K562 (cell line): ENCODE measurements around the gene ZNF625. TPM values are rescaled to one million over a fixed set of nuclear protein-coding genes. Genes with fewer than 3 reads are reported as not detected.

Experiments
- ARHGAP35 ChIP-seq: fragments of 450-650 bp; IDR thresholded peaks from 2 replicates; pipeline ENCODE4 v1.6.1; 2018; ENCODE audit not compliant: partially characterized antibody
- ATF7 ChIP-seq: fragments of 450-650 bp; IDR thresholded peaks from 2 replicates; pipeline ENCODE4 v1.7.1; 2014; ENCODE audit warnings: mild to moderate bottlenecking, moderate library complexity
- CTBP1 ChIP-seq: fragments of 450-650 bp; IDR thresholded peaks from 2 replicates; pipeline ENCODE4 v1.6.1; 2016; ENCODE audit warnings: borderline replicate concordance
- EGR1 ChIP-seq: fragments of 450-650 bp; conservative IDR thresholded peaks from 2 replicates; pipeline ENCODE4 v1.6.1; 2017; ENCODE audit warnings: mild to moderate bottlenecking
- MEIS2 ChIP-seq: fragments of 450-650 bp; IDR thresholded peaks from 2 replicates; pipeline ENCODE4 v1.6.1; 2014; ENCODE audit warnings: mild to moderate bottlenecking; ENCODE audit not compliant: partially characterized antibody
- NFE2 ChIP-seq: IDR thresholded peaks from 2 replicates; pipeline ENCODE4 v1.6.1; 2014; ENCODE audit warnings: antibody characterized with exemption, low read depth
- STAG1 ChIP-seq: sonication (generic); formaldehyde crosslinking; IDR thresholded peaks from 2 replicates; pipeline ENCODE4 v1.5.0; 2020; ENCODE audit warnings: missing genetic modification reagents, borderline replicate concordance
- THAP12 ChIP-seq: fragments of 250-450 bp; sonication (Bioruptor Pico); IDR thresholded peaks from 2 replicates; pipeline ENCODE4 v1.9.0; 2021; ENCODE audit warnings: mild to moderate bottlenecking, inconsistent platforms
- U2AF2 ChIP-seq: fragments of 200-400 bp; formaldehyde crosslinking; optimal IDR thresholded peaks from 2 replicates; pipeline ENCODE3; 2017; ENCODE audit warnings: low read depth, mild to moderate bottlenecking, low read length
- ZNF347 ChIP-seq: fragments of 450-650 bp; formaldehyde crosslinking; IDR thresholded peaks from 2 replicates; pipeline ENCODE4 v1.4.0; 2020; ENCODE audit warnings: low read depth, mild to moderate bottlenecking, moderate library complexity
- ZNF431 ChIP-seq: sonication (generic); formaldehyde crosslinking; IDR thresholded peaks from 2 replicates; pipeline ENCODE4 v1.8.0; 2022; ENCODE audit warnings: mild to moderate bottlenecking, missing genetic modification reagents
- ZNF511 ChIP-seq: sonication (generic); formaldehyde crosslinking; IDR thresholded peaks from 2 replicates; pipeline ENCODE4 v1.8.0; 2022; ENCODE audit warnings: mild to moderate bottlenecking, missing genetic modification reagents
- polyA plus RNA-seq, 8 experiments: library from polyadenylated mRNA; depleted of rRNA in 4 of 8; stranded (reverse) in 5 of 8; unstranded in 3 of 8; fragments of >200 nt; fragmentation: Nextera tagmentation in 2 of 8; fragmentation: Illumina TruSeq in 1 of 8; extraction: Ambion mirVana in 2 of 8; extraction: Trizol in 1 of 8; gene quantifications; 2 replicates each; pipeline versions ENCODE4 v1.2.1 to v1.2.3, GENCODE V29; 2011 to 2014; ENCODE audit warnings: inconsistent platforms in 1 of 8, missing spikeins in 1 of 8
- total RNA-seq, 7 experiments: library from RNA; depleted of rRNA in 6 of 7; stranded (reverse); fragments of >200 nt in 6 of 7; fragmentation: Illumina TruSeq in 2 of 7; extraction: Trizol in 2 of 7; gene quantifications; 2 replicates each; pipeline versions ENCODE4 v1.2.1 to v1.2.3, GENCODE V29; 2011 to 2021; ENCODE audit warnings: low replicate concordance in 1 of 7
- TF ChIP-seq, protein P1 (sequence below), 2 experiments: fragments of 450-650 bp in 1 of 2; sonication (generic) in 1 of 2; formaldehyde crosslinking in 1 of 2; IDR thresholded peaks; 2 replicates each; pipeline versions ENCODE4 v1.7.1 to v1.9.0; 2016 to 2022; ENCODE audit warnings: inconsistent platforms in 1 of 2, mild to moderate bottlenecking in 1 of 2, missing genetic modification reagents in 1 of 2
- TF ChIP-seq, protein P2 (sequence below): sonication (generic); formaldehyde crosslinking; IDR thresholded peaks from 2 replicates; pipeline ENCODE4 v1.9.0; 2022; ENCODE audit warnings: mild to moderate bottlenecking, missing genetic modification reagents

Gene ZNF625
- total and polyA plus RNA-seq, 9 of the 15 experiments (the other 6 are each of a cell fraction or from before 2014, with no cell fraction given), result 0.07 to 0.09 TPM; not detected in 7

- TF ChIP-seq, protein P1, sequence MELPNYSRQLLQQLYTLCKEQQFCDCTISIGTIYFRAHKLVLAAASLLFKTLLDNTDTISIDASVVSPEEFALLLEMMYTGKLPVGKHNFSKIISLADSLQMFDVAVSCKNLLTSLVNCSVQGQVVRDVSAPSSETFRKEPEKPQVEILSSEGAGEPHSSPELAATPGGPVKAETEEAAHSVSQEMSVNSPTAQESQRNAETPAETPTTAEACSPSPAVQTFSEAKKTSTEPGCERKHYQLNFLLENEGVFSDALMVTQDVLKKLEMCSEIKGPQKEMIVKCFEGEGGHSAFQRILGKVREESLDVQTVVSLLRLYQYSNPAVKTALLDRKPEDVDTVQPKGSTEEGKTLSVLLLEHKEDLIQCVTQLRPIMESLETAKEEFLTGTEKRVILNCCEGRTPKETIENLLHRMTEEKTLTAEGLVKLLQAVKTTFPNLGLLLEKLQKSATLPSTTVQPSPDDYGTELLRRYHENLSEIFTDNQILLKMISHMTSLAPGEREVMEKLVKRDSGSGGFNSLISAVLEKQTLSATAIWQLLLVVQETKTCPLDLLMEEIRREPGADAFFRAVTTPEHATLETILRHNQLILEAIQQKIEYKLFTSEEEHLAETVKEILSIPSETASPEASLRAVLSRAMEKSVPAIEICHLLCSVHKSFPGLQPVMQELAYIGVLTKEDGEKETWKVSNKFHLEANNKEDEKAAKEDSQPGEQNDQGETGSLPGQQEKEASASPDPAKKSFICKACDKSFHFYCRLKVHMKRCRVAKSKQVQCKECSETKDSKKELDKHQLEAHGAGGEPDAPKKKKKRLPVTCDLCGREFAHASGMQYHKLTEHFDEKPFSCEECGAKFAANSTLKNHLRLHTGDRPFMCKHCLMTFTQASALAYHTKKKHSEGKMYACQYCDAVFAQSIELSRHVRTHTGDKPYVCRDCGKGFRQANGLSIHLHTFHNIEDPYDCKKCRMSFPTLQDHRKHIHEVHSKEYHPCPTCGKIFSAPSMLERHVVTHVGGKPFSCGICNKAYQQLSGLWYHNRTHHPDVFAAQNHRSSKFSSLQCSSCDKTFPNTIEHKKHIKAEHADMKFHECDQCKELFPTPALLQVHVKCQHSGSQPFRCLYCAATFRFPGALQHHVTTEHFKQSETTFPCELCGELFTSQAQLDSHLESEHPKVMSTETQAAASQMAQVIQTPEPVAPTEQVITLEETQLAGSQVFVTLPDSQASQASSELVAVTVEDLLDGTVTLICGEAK (IDR thresholded peaks at IDR 0.05), result peak; percentile 83
- TF ChIP-seq, protein P1 (CRISPR knock-in tag; IDR thresholded peaks at IDR 0.05), result no peak
- 0 out of 2 replicates have a peak, but pooled peaks have one; percentile 21 for TF ChIP-seq THAP12 (CRISPR knock-in tag)
- peak; percentile 37 for TF ChIP-seq EGR1
- peak; percentile 91 for TF ChIP-seq MEIS2
- no peak for TF ChIP-seq ZNF347
- TF ChIP-seq, protein P2, sequence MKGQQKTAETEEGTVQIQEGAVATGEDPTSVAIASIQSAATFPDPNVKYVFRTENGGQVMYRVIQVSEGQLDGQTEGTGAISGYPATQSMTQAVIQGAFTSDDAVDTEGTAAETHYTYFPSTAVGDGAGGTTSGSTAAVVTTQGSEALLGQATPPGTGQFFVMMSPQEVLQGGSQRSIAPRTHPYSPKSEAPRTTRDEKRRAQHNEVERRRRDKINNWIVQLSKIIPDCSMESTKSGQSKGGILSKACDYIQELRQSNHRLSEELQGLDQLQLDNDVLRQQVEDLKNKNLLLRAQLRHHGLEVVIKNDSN (CRISPR knock-in tag), result no peak
- TF ChIP-seq ZNF511 (CRISPR knock-in tag), result peak; percentile 66; the same call in 1 of the 2 replicates
- TF ChIP-seq CTBP1, result 0 out of 2 replicates have a peak, but pooled peaks have one; percentile 35
- peak; percentile 58; the same call in 1 of the 2 replicates for TF ChIP-seq ATF7
- no peak for TF ChIP-seq ZNF431
- no peak for TF ChIP-seq NFE2
- TF ChIP-seq U2AF2, result no peak
- TF ChIP-seq STAG1 (CRISPR knock-in tag), result 0 out of 2 replicates have a peak, but pooled peaks have one; percentile 9
- peak; percentile 44 for TF ChIP-seq ARHGAP35
Measured at GRCh38 chr19:12162882-12163806, 6.6 kb upstream of the ZNF625 start, which contains the start of gene ZNF136 (continued).
